HG03108 (cell line): ENCODE data around the gene PCNX1.
"Not testable (repeated sequence)": the region's sequence is repeated elsewhere in the genome, so short reads cannot be mapped to it uniquely, and the experiment has no call there.

Experiments
- ATAC-seq: cut with Tn5 transposase; IDR thresholded peaks from one replicate; pipeline ENCODE4 v1.9.1; 2021; ENCODE audit warnings: moderate library complexity; ENCODE audit not compliant: unreplicated experiment

The PCNX1 gene

DNA sequence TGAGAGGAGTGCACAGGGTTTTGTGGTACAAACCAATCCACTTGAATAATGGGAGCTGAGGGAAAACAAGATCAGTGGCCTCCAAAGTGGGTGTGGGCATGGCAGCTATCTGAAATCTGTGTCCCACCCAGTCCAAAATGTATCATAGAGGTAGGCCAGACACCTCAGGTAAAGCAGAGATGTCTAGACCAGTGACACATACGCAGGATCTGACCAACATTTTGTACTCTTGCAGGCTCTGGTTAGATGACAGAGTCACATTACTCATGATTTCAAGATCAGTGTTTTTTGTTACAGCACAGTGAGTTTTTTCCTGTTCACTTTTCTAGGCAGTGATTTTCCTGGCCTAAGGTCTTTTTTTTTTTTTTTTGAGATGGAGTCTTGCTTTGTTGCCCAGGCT, 211.8 kb downstream of the PCNX1 start:
- ATAC-seq, result no peak

DNA sequence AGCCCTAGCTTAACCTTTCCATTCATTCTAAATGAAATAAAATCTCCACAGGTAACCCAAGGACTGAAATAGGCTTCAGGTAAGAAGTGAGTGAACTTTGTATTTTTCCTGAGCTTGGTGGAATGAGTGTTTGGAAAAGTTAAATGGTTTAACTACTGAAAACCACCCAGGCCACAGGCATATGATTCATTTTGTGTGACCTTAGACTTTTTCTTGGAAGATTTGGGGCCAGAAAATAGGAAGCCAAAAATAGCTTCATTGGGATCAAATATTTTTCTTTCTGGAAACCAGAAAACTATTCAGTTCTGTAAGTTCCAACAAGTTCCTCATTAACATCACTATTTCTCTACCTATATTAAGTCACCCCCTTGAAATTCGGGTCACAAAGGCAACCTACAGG, 212.6 kb downstream of the PCNX1 start:
- no peak for ATAC-seq

GRCh38 chr14:71121001-71121400, 213.7 kb downstream of the PCNX1 start:
- no peak for ATAC-seq

- ATAC-seq, result no peak
Observed at GRCh38 chr14:71121711-71122110, 214.5 kb downstream of the PCNX1 start.

- no peak for ATAC-seq
Observed at GRCh38 chr14:71122866-71123565, 215.8 kb downstream of the PCNX1 start.

- no peak for ATAC-seq
Observed at GRCh38 chr14:71123579-71124135, 216.4 kb downstream of the PCNX1 start.

DNA sequence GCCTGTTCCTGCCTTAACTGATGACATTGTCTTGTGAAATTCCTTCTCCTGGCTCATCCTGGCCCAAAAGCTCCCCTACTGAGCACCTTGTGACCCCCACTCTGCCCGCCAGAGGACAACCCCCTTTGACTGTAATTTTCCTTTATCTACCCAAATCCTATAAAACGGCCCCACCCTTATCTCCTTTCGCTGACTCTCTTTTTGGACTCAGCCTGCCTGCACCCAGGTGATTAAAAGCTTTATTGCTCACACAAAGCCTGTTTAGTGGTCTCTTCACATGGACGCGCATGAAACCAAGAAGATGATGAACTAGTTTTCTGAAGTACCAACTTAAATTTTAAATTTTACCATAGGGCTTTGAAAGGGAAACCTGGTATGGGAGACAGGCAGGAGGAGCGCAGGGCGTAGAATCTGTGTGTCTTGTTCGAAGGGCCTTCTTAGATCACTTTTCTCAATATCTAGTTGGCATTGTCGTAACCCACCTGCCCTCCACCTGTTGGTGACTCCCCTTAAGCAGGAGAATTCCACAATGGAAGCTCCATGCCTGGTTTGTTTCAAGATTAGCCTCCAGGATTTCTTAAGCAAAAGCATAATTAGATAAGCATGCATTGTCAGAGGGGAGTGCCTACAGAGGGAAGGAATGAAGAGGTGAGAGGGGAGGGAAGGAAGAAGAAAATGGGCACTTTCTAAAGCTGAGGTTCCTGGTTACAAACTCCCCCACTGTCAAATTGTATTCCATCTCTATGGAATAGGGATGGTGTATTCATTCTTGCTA, 222.6 kb downstream of the PCNX1 start:
- not testable (repeated sequence) for ATAC-seq

GRCh38 chr14:71130491-71131179, 223.4 kb downstream of the PCNX1 start:
- ATAC-seq, result no peak

GRCh38 chr14:71133296-71133695, 226.0 kb downstream of the PCNX1 start:
- no peak for ATAC-seq

DNA sequence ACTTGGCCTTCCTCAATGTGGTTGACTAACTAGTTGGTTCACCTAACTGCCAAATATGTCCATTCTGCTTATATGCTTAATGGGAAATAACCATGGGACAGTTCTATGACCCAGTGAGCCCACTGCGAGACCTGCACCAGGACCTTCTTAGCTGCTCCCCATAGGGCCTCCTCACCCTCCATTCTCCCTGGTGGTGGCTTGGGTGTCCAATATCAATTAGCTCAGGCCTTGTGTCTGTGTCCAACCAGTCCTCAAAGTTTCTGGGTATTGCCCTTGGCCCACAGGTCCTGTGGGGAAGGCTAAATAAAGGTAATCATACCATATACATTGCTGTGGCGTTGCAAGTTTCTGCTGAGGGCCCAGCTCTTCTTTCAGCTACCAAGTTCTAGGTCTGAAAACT, 228.2 kb downstream of the PCNX1 start:
- no peak for ATAC-seq

DNA sequence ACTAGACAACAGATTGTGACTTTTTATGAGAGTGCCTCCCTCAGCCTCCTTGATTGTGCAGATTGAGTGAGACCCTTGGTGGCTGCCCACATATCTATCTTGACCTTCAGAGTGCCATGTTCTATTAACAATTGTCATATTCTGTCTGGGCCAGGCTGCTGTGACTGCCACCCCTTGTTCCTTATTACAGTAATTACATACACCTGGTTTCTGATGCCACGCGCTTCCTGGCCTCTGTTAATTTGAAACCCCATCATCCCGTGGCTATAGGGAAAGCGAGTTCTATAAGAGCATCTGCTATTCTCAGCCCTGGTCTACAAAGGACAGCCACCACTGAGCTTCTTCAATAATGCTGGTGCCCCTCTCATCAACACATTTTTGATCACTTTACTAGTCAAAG, 228.7 kb downstream of the PCNX1 start:
- no peak for ATAC-seq

GRCh38 chr14:71136386-71137060, 229.3 kb downstream of the PCNX1 start:
- no peak for ATAC-seq

DNA sequence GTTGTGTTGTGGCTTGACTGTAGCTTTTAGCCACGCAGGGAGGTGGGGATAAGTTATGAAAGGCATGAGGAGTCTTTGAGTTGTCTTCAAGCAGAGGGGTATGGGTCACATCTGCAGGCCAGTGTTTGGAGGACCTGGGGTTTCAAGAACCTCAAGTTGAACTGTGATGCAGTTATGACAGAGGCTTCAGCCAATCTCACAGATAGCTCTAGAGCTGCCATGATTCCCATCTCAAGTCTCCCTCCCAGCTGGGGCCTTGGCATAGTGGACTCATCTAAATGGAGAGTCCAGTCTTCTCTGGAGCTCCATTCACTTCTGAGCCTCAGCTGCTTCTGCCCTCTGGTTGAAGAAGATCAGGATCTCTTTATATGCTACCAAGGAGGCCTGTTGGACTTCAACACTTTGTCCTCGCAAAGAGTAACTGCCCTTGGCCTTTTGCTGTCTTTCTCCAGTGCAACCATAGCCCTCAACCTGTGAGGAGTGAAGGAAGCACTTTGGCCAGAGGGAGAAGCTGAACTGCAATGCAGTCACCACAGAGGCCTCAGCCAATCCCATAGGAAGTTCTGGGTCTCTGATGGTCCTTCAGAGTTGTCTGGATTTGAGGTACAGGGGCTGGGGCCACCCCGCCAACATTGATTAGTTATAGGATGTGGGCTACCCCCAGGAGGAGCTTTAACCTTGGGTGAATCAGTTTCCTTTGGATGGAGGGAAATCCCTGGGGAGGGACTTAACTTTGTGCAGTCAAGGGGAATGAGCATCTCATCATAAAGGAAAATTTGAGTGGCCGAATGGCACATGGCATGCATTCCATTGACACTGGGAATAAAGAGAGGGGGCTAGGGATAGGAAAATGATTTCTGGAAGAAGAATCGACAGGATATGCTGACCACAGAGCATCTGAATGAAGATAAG, 230.5 kb downstream of the PCNX1 start:
- no peak for ATAC-seq

DNA sequence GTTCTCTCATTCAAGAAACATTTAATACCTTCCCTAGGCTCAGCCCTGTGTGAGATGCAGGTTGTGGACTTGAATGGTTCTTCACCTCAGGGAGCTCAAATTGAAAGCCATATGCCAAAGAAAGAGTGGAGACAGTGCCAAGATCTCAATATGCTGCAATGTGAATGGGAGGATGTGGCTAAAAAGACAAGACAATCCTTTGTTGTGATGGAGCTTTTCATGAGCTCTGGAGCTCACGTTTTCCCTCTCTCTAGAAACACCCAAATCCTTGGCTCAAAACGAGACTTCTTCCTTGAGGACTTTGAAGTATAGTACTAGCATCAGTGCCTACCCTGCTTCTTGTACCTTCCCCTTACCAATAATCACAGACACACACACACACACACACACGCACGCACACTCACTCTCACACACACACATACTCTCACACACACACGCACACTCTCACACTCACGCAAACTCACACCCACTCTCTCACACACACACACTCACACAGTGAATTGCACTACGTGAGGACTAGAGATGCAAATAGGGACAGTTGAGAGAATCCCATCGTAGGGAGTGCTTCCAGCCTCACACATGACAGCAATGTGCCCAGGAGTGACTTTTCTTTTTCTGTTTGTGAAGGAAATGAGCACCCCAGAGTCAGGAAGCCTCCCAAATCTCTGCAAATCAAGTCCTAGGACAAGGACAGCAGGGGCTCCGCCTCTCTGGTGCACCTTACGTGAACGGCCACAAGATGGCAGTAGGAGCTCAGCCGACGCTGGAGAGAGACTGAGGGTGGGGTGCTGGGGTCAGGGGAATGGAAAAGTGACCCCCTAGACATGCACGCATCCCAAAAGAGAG, 231.4 kb downstream of the PCNX1 start:
- no peak for ATAC-seq

DNA sequence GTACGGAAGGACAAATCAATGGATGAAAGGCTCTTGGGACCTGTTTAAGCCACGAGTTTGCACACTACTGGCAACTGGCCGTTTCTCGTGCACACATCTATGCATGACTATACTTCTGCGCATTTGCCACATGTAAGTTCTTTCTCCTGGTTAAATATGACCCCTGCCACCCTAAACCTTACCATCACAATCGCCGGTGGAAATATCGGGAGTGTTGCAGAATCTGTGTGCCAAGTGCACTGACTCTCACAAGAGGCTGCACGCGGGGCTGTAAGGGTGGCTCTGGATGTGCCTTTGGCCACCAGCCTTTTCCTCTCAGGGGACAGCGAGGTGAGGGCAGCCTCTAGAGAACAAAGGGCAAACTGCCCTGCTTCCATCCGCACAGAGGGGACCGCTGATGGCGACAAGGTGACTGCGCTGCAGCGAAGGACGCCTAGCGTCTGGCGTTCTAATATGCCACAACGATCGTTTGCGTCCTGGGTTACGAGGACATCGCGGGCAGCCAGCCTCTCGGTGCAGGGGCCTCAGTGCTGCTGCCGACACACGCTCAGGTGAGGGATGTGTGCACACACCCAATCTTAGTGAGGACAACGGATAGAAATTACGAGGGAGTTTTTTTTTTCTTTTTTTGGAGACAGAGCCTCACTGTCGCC, 232.2 kb downstream of the PCNX1 start:
- no peak for ATAC-seq

GRCh38 chr14:71140157-71140556, 232.9 kb downstream of the PCNX1 start:
- ATAC-seq, result no peak

- ATAC-seq, result no peak
Observed at GRCh38 chr14:71141701-71142374, 234.6 kb downstream of the PCNX1 start.
